Activated naive CD4-positive, alpha-beta T cell treated with anti-CD3 and anti-CD28 coated beads, Interleukin-2, amount 10 ng/mL, durations not matched to agents 7 days and 5 days (primary cell): ENCODE data around the gene PGAM1.

Experiments used
- CTCF ChIA-PET: fragments of 350-600 bp; sonication (Branson Sonifier 250); formaldehyde crosslinking; loops from one replicate; lab custom pipeline; 2021; ENCODE audit warnings: antibody characterized with exemption; lab: Charles Lee
- DNase-seq: peaks from one replicate; pipeline ENCODE4 v3.0.0-alpha.2; 2020
- H3K27ac Mint-ChIP-seq: one replicate; pipeline ENCODE4 v1.8.0; 2021; ENCODE audit warnings: mild to moderate bottlenecking, moderate library complexity, mixed read lengths
- H3K27me3 Mint-ChIP-seq: one replicate; pipeline ENCODE4 v1.8.0; 2021; ENCODE audit warnings: mild to moderate bottlenecking, mixed read lengths
- H3K36me3 Mint-ChIP-seq: one replicate; pipeline ENCODE4 v1.8.0; 2021; ENCODE audit warnings: mixed read lengths
- H3K4me1 Mint-ChIP-seq: one replicate; pipeline ENCODE4 v1.8.0; 2021; ENCODE audit warnings: mixed read lengths
- H3K4me3 Mint-ChIP-seq: one replicate; pipeline ENCODE4 v1.8.0; 2021; ENCODE audit warnings: mild to moderate bottlenecking, moderate library complexity, mixed read lengths
- H3K9me3 Mint-ChIP-seq: one replicate; pipeline ENCODE4 v1.8.0; 2021; ENCODE audit warnings: mixed read lengths

Gene PGAM1

DNA sequence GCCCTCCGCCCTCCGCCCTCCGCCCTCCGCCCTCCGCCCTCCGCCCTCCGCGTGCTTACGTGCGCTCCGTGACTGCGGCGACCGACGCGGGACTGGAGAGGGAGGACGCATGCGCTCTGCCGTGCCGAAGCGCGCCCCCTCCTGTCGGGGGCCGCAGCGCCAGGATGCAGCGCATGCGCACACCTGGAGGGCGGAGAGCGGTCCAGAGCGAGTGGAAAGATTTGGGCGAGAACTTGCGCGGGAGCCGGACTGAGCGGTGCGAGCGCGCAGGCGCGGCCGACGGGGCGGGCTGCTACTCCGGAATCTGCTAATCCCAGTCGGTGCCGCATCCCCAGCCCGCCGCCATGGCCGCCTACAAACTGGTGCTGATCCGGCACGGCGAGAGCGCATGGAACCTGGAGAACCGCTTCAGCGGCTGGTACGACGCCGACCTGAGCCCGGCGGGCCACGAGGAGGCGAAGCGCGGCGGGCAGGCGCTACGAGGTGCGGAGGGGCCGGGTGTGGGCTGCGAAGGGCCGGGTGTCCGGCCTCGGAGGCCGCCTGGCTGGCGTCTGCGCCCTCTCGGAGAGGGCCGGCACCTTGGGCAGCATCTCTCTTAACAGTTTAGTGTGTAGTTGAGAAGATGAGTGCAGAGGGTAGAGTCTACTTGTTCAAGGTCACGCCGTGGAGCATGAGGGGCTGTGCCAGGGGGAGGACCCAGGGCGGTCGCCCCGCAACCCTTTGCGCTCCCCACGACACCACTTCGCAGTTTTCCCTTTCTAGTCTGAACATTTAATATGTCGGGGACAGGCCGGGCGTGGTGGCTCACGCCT lies at the start of gene PGAM1:
PGAM1 (plus strand) TSS at position 228 of the 812 bp plus-strand sequence; CDS start at position 345, 117 bp downstream.
- Mint-ChIP-seq H3K36me3 (peaks cover 43% of the 10 kb centered on the region), H3K27me3 (peaks cover 3% of the 10 kb centered on the region), H3K9me3 (no peaks in the 10 kb centered on the region), H3K27ac (peak within 1 kb of the TSS; percentile 94), H3K4me3 (peak within 1 kb of the TSS; percentile 88), H3K4me1 (peaks cover 54% of the 10 kb centered on the region)
- DNase-seq, result peak; percentile 95
- CTCF ChIA-PET, result interaction anchor here (3.7 kb wide), 1 partner anchor 17 kb away, joined by 24 read pairs; no protein-coding TSS in a partner anchor

DNA sequence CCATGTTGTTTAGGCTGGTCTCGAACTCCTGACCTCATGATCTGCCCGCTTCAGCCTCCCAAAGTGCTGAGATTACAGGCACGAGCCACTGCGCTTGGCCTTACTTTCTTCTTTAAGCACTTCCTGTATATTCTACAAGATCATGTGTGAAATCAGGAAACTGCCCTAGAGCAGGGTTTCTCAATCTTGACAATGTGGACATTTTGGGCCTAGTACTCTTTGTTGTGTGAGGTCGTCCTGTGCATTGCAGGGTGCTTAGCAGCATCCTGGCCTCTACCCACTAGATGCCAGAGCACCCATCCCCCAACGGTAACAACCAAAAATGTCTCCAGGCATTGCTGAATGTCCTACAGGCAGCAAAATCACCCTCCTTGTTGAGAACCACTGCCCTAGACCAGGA lies 49.6 kb upstream of the PGAM1 start:
- H3K4me1 Mint-ChIP-seq, result peaks cover 3% of the 10 kb centered on the region
- H3K27me3 Mint-ChIP-seq, result no peaks in the 10 kb centered on the region
- CTCF ChIA-PET, result no interaction called here
- no peak for DNase-seq
- H3K4me3 Mint-ChIP-seq, result no peak overlapping the region
- H3K9me3 Mint-ChIP-seq, result no peaks in the 10 kb centered on the region
- H3K27ac Mint-ChIP-seq, result peak overlapping the region; percentile 69
- peaks cover 8% of the 10 kb centered on the region for H3K36me3 Mint-ChIP-seq

DNA sequence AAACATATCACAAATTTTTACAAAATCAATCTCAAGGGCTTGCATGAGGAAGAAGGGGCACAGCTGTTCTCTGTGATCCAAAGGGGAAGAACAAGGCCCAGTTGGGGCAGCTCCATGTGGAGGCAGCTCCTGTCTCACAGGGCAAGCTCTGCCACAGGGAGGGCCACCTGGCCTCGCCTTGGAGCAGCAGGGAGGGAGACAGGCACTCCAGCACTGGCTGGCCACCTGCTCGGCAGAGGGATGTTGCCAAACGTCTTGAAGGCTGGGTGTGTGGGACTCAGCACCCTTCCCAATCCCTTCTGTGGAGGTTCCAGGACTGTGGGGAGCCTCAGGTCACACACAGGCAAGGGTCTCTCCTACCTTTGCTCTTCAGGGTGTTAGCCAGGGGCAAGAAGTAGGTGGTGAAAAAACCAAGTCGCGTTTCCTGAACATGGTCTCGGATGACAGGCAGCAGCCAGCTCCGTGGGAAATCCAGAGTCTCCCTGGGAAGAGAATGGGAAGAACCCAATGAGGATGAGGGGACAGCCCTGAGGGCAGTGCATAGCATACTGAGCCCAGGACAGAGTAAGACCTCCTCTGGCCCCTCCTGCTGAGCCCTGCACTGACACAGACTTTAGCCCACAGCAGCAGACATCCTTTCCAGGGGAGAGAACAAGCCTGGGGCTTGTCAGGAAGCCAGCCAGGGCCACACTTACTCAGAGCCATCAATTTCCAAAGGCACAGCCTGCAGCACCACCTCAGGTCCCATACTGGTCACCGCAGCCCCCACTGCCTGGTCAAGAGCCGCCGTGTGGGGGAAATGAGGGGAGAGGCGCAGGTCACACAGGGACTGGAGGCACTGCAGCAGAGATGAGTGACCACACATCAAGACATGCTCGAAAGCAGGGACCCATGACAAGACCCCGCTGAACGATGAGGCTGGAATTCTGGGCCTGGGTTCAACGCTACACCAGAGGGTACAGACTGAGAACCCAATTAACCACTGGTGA lies 46.8 kb upstream of the PGAM1 start:
- peaks cover 3% of the 10 kb centered on the region for H3K4me1 Mint-ChIP-seq
- CTCF ChIA-PET, result interaction anchor here (0.9 kb wide), 1 partner anchor 174 kb away, joined by 3 read pairs; no protein-coding TSS in a partner anchor
- no peak for DNase-seq
- H3K9me3 Mint-ChIP-seq, result no peaks in the 10 kb centered on the region
- peaks cover 6% of the 10 kb centered on the region for H3K36me3 Mint-ChIP-seq
- H3K27me3 Mint-ChIP-seq, result no peaks in the 10 kb centered on the region
- H3K27ac Mint-ChIP-seq, result no peak overlapping the region
- no peak overlapping the region for H3K4me3 Mint-ChIP-seq

DNA sequence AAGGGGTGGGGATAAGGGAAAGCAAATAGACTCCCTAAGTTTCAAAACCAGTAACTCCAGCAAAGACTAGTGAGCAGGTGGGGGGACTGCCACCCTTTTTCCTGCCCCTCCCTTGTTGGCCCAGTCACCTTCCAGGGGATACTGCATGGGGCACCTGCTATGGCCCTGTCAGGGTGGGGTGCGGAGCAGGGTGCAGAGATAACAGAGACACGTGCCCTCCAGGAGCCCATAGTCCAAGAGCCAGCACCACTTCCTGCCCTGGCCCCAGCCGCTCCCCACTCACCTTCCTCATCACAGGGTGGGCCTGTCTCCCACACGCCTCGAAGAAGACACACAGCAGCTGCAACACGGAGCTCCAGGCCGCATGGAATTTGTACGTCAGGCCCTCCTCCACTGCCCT lies 45.5 kb upstream of the PGAM1 start:
- peaks cover 3% of the 10 kb centered on the region for H3K4me1 Mint-ChIP-seq
- no peak overlapping the region for H3K27ac Mint-ChIP-seq
- no peak for DNase-seq
- CTCF ChIA-PET, result no interaction called here
- H3K4me3 Mint-ChIP-seq, result no peak overlapping the region
- peaks cover 6% of the 10 kb centered on the region for H3K36me3 Mint-ChIP-seq
- no peaks in the 10 kb centered on the region for H3K9me3 Mint-ChIP-seq
- no peaks in the 10 kb centered on the region for H3K27me3 Mint-ChIP-seq

DNA sequence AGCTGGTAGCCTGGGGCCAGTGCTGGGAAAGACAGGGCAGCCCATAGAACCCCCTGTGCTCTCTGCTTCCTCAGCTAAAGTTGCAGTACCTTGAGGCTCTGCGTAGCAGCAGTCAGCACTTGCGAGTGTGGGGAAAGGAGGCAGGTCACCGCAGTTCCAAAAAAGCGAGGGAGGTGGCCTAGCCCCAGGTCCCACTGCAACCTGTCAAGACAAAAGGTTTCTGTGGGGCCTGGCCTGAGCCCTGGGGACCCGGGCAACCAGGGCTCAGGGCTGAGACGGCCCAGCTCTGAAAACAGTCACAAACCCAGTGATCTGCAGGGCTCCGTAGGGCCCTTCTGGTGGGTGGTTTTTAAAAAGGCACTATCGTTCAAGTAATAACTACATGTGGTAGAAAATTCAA lies 44.4 kb upstream of the PGAM1 start:
- DNase-seq, result no peak
- peaks cover 4% of the 10 kb centered on the region for H3K36me3 Mint-ChIP-seq
- no peak overlapping the region for H3K4me3 Mint-ChIP-seq
- no peak overlapping the region for H3K27ac Mint-ChIP-seq
- no peaks in the 10 kb centered on the region for H3K9me3 Mint-ChIP-seq
- CTCF ChIA-PET, result no interaction called here
- H3K4me1 Mint-ChIP-seq, result peaks cover under 1% of the 10 kb centered on the region
- no peaks in the 10 kb centered on the region for H3K27me3 Mint-ChIP-seq

DNA sequence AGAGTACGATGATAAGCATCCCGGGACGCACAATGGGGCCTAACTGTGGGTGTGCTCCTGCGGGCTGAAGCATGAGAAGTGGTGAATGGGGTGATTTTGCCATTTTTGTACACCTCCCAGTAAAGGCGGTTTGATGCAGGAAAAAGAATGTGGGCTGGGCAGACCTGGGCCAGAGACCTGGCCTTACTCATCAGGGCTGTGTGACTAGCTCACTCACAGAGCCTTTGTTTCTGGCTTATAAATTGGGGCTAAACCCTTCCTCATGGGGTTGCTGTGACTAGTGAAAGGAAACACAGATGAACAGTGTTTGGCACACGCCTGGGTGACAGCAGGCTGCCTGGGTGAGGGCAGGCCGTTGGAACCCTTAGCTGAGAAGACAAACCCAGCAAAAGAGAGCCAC lies 42.8 kb upstream of the PGAM1 start:
- Mint-ChIP-seq H3K36me3 (peaks cover 1% of the 10 kb centered on the region), H3K9me3 (no peaks in the 10 kb centered on the region), H3K27me3 (no peaks in the 10 kb centered on the region), H3K4me1 (no peaks in the 10 kb centered on the region), H3K4me3 (no peak overlapping the region), H3K27ac (no peak overlapping the region)
- CTCF ChIA-PET, result no interaction called here
- no peak for DNase-seq

DNA sequence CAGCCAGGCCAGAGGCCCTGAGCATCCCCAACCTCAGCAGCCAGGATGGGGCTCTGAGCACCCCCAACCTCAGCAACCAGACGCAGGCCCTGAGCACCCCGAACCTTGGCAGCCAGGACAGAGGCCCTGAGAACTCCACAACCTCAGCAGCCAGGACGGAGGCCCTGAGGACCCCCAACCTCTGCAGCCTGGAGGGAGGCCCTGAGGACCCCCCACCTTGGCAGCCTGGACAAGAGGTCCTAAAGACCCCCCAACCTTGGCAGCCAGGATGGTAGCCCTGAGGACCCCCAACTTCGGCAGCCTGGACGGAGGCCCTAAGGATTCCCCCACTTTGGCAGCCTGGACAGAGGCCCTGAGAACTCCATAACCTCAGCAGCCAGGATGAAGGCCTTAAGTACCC lies 41.8 kb upstream of the PGAM1 start:
- Mint-ChIP-seq H3K4me3 (no peak overlapping the region), H3K36me3 (peaks cover 6% of the 10 kb centered on the region), H3K27ac (no peak overlapping the region), H3K27me3 (no peaks in the 10 kb centered on the region), H3K9me3 (no peaks in the 10 kb centered on the region), H3K4me1 (no peaks in the 10 kb centered on the region)
- CTCF ChIA-PET, result no interaction called here
- no peak for DNase-seq

DNA sequence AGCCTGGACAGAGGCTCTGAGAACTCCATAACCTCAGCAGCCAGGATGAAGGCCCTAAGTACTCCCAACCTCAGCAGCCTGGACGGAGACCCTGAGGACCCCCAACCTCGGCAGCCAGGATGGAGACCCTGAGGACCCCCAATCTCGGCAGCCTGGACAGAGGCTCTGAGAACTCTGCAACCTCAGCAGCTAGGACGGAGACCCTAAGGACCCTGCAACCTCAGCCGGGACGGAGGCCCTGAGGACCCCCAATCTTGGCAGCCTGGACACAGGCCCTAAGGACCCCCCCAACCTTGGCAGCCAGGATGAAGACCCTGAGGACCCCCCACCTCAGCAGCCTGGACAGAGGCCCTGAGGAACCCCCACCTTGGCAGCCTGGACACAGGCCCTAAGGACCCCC lies 41.4 kb upstream of the PGAM1 start:
- CTCF ChIA-PET, result no interaction called here
- Mint-ChIP-seq H3K27me3 (no peaks in the 10 kb centered on the region), H3K4me3 (no peak overlapping the region), H3K4me1 (no peaks in the 10 kb centered on the region), H3K36me3 (peaks cover 6% of the 10 kb centered on the region), H3K27ac (no peak overlapping the region), H3K9me3 (no peaks in the 10 kb centered on the region)
- DNase-seq, result no peak

DNA sequence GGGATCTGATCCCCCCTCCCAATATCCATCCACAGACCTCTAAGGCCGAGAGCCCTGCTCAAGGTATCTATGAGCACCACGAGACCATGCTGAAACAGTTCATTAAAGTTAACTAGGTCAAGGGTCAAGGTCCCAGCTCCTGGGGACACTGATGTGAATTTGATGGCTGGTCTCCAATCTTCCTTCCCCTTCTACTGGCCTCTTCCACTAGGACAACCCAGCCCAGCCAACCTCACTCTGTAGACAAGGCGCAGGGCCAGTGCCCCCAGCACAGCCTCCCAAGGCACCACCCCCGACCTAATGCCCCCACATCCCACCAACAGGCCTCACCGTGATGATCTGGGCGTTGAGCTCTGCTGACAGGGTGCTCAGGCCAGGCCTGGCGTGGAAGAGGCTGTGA lies 40.4 kb upstream of the PGAM1 start:
- Mint-ChIP-seq H3K36me3 (peaks cover 6% of the 10 kb centered on the region), H3K9me3 (no peaks in the 10 kb centered on the region), H3K27ac (no peak overlapping the region), H3K4me3 (no peak overlapping the region), H3K4me1 (no peaks in the 10 kb centered on the region), H3K27me3 (no peaks in the 10 kb centered on the region)
- no peak for DNase-seq
- CTCF ChIA-PET, result no interaction called here

DNA sequence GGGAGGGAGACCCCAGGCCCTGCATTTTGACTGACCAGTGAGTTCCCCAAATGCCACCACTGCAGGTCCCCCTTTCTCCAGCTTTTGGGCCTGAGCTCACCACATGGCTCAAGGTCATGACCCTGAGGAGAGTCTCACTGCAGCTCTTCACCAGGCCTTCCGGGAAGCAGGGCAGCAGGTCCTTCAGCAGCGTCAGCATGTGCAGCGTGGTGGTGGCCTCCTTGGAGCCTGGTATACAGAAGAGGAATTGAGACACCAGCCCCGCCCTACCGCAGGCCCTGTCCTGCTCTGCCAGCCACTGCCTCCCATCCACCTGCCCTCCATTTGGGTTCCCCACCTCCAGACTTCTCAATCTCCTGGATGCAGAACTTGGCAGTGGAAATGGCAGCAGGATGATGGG lies 37.8 kb upstream of the PGAM1 start:
- CTCF ChIA-PET, result no interaction called here
- Mint-ChIP-seq H3K9me3 (no peaks in the 10 kb centered on the region), H3K27me3 (no peaks in the 10 kb centered on the region), H3K27ac (no peak overlapping the region), H3K36me3 (peaks cover 9% of the 10 kb centered on the region), H3K4me3 (no peak overlapping the region), H3K4me1 (no peaks in the 10 kb centered on the region)
- DNase-seq, result no peak

DNA sequence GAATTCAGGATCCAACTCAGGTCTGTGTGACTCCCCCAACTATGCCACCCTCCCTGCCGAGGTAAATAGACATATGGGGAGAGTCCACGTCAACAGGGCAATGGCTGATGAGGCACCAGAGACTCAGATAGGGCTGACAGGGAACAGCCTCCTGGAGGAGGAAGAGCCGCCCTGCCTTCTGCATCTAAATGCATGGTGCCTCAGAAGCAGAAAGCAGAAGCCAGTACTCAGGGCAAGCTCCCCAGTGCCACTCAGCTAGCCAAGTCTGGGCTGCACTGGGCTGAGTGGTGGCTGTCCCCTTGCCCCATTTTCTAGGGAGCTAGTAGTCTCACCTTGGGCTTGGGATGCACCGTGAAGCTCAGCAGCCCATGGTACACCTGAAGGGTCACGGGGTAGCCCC lies 35.9 kb upstream of the PGAM1 start:
- Mint-ChIP-seq H3K36me3 (peaks cover 12% of the 10 kb centered on the region), H3K9me3 (no peaks in the 10 kb centered on the region), H3K4me1 (no peaks in the 10 kb centered on the region), H3K27ac (no peak overlapping the region), H3K4me3 (no peak overlapping the region), H3K27me3 (no peaks in the 10 kb centered on the region)
- no peak for DNase-seq
- CTCF ChIA-PET, result no interaction called here

DNA sequence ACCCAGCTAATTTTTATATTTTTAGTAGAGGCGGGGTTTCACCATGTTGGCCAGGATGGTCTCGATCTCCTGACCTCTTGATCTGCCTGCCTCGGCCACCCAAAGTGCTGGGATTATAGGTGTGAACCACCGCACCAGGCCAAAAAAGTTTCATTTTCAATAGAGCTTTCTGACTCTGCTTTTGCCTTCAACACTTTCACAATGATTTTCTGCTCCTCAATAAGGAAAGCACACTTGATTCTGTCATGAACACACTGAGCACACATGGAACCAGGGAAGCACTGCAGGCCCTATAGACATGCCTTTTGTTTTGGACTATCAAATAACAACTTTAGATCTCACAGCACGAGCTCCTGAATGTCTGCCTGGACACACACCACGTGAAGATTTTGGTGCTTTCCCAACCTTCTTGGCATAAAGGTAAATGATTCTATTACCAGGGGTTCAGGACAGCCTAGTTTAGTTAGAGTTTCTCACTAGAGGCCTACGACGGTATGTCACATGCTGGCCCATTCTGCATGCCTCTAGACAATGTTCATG lies 32.9 kb upstream of the PGAM1 start:
- Mint-ChIP-seq H3K4me3 (no peak overlapping the region), H3K36me3 (peaks cover 19% of the 10 kb centered on the region), H3K27me3 (no peaks in the 10 kb centered on the region), H3K4me1 (no peaks in the 10 kb centered on the region), H3K27ac (no peak overlapping the region), H3K9me3 (no peaks in the 10 kb centered on the region)
- no peak for DNase-seq
- CTCF ChIA-PET, result no interaction called here

DNA sequence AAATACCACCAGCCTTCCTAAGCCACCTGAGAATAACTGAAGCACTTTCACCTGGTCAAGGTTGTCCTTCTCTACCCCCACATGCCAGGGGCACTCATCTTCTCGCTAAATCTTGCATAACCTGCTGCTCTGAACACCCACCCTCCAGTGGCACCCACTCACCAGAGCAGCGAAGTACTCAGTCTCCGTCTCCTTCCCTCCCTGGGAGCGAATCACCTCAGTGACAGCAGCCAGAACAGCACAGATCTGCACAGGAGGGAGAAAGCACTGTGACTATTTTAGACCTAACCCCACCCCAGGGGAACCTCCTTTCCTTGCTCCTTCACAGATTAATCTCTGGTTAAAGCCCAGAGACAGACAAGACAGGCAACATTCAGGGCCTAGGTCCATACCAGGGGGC lies 29.9 kb upstream of the PGAM1 start:
- Mint-ChIP-seq H3K9me3 (no peaks in the 10 kb centered on the region), H3K27me3 (peaks cover under 1% of the 10 kb centered on the region), H3K36me3 (peaks cover 12% of the 10 kb centered on the region), H3K27ac (no peak overlapping the region), H3K4me1 (peaks cover 9% of the 10 kb centered on the region), H3K4me3 (no peak overlapping the region)
- CTCF ChIA-PET, result no interaction called here
- DNase-seq, result no peak

DNA sequence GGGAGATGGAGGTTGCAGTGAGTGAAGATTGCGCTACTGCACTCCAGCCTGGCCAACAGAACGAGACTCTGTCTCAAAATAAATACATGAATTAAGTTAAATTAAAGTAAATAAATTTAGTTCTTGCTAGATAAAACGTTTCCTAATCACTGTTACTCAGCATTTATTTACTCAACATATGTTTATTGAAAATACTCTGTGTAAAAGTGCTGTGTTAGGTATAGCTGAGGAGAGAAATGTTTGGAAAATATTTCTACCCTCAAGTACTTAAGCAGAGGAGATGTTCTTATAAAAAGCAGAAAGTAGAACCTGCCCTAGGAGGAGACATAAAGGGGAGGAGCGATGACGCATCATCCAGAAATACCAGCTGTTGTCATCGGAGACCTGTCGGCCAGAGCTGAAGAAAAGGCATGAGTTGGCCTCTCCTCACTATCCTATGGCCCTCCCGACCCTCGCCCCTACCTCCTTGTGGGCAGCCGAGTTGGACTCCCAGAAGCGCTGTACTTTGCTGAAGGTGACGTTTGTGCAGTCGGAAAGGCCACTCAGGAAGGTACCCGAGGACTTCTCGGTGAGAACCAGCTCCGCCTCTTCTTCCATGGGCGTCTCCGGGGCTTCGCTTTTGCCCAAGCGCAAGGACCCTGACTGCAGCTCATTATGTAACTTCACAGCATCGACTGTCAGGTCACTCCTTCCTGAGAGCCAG lies 26.0 kb upstream of the PGAM1 start:
- Mint-ChIP-seq H3K36me3 (peaks cover 7% of the 10 kb centered on the region), H3K27me3 (peaks cover 7% of the 10 kb centered on the region), H3K4me3 (peak overlapping the region; percentile 95), H3K27ac (peak overlapping the region; percentile 95), H3K4me1 (peaks cover 16% of the 10 kb centered on the region), H3K9me3 (no peaks in the 10 kb centered on the region)
- CTCF ChIA-PET, result interaction anchor here (0.6 to 2.4 kb wide), 8 partner anchors 8 to 100 kb away, joined by 3 to 7 read pairs (median 3); no protein-coding TSS in a partner anchor
- peak; percentile 65 for DNase-seq
